Spleen (tissue), 11 donors: ENCODE results near the gene PKD1L1. TPM values are rescaled to one million over a fixed set of nuclear protein-coding genes. Genes with fewer than 3 reads are reported as not detected.

Source experiments
- DNase-seq: peaks from one replicate; pipeline ENCODE4 v3.0.0-alpha.2; 2020
- H3K27ac ChIP-seq, 8 donors: fragments of 200-600 bp; sonication (generic) in 7 of 8; 1 replicate in 4 of 8; 2 replicates in 4 of 8; pipeline versions ENCODE4 v1.5.0 to v1.8.0; 2016 to 2021; ENCODE audit warnings: inconsistent platforms in 4 of 8, mild to moderate bottlenecking in 4 of 8, moderate library complexity in 1 of 8
- H3K27me3 ChIP-seq, 7 donors: fragments of 200-600 bp; sonication (generic) in 6 of 7; replicated peaks in 1 of 7; 1 replicate in 4 of 7; 2 replicates in 3 of 7; pipeline versions ENCODE4 v1.5.0 to v1.8.0; 2016 to 2021; ENCODE audit warnings: inconsistent platforms in 3 of 7, mild to moderate bottlenecking in 1 of 7
- H3K36me3 ChIP-seq, 6 donors: fragments of 200-600 bp; sonication (generic) in 5 of 6; 1 replicate in 4 of 6; 2 replicates in 2 of 6; pipeline versions ENCODE4 v1.5.0 to v1.8.0; 2016 to 2021; ENCODE audit warnings: inconsistent platforms in 2 of 6
- H3K4me1 ChIP-seq, 6 donors: fragments of 200-600 bp; sonication (generic) in 5 of 6; 1 replicate in 3 of 6; 2 replicates in 3 of 6; pipeline versions ENCODE4 v1.5.0 to v1.8.0; 2016 to 2021; ENCODE audit warnings: inconsistent platforms in 3 of 6
- H3K4me3 ChIP-seq, 8 donors: fragments of 200-600 bp; sonication (generic) in 7 of 8; 1 replicate in 4 of 8; 2 replicates in 4 of 8; pipeline versions ENCODE4 v1.5.0 to v1.8.0; 2016 to 2021; ENCODE audit warnings: inconsistent platforms in 4 of 8, mild to moderate bottlenecking in 4 of 8, moderate library complexity in 2 of 8
- H3K9me3 ChIP-seq, 8 donors: fragments of 200-600 bp; sonication (generic) in 7 of 8; 1 replicate in 4 of 8; 2 replicates in 4 of 8; pipeline versions ENCODE4 v1.5.0 to v1.8.0; 2016 to 2021; ENCODE audit warnings: inconsistent platforms in 4 of 8
- CTCF ChIP-seq, 11 experiments: fragments of 200-600 bp in 7 of 11; fragments of 450-650 bp in 4 of 11; sonication (generic) in 4 of 11; IDR thresholded peaks in 8 of 11; conservative IDR thresholded peaks in 3 of 11; 1 replicate in 7 of 11; 2 replicates in 4 of 11; pipeline versions ENCODE4 v1.4.0 to v1.8.0; 2016 to 2021; ENCODE audit warnings: antibody characterized with exemption in 11 of 11, inconsistent platforms in 4 of 11, mild to moderate bottlenecking in 1 of 11
- POLR2A ChIP-seq, 3 donors: fragments of 450-650 bp; IDR thresholded peaks; one replicate each; pipeline ENCODE4 v1.5.1; 2017; ENCODE audit warnings: antibody characterized with exemption in 3 of 3, mild to moderate bottlenecking in 1 of 3
- POLR2AphosphoS5 ChIP-seq, 3 donors: sonication (generic); formaldehyde crosslinking; IDR thresholded peaks; one replicate each; pipeline ENCODE4 v1.5.1; 2017; ENCODE audit warnings: antibody characterized with exemption in 3 of 3
- WGBS, 5 donors: extraction: QIAGEN DNeasy Blood & Tissue Kit in 3 of 5; methylation state at CpG; one replicate each; pipeline versions ENCODE4 v1.1.5 to v1.1.7; 2013 to 2018; 5-methylcytosine and 5-hydroxymethylcytosine counted together
- intact Hi-C: fragments of 100-400 bp; cut with DNase I; formaldehyde crosslinking; loops from one replicate; pipeline ENCODE4 v1.15.0; 2023; ENCODE audit warnings: low total_unique reads
- polyA plus RNA-seq, 3 donors: library from polyadenylated mRNA; stranded (reverse); fragments of 200-250 nt; gene quantifications; one replicate each; pipeline ENCODE4 v1.2.1, GENCODE V29; 2013
- total RNA-seq, 7 donors: library from RNA; depleted of rRNA in 3 of 7; stranded (reverse); fragments of >200 nt in 3 of 7; fragmentation: NEBNext Ultra II Directional in 4 of 7; extraction: Animal tissue kit (Norgen Biotek cat#: 25700) in 4 of 7; gene quantifications; one replicate each; pipeline versions ENCODE4 v1.1.0 to v1.2.1, GENCODE V29; 2016 to 2021
- donor health status: healthy with polysubstance abuse.
- donor health status: DM: no; HTN: no; CAD: no; lungs with moderate emphysema.
- donor health status: DM: no; HTN: no; CAD: no.
- donor health status: Bipolar disorder and iron deficiency.
- donor health status: healthy.
- donor health status: DM: no; HTN: no; CAD: no.
- donor health status: DM: yes; HTN: yes; CAD: no.

PKD1L1 gene
- total and polyA plus RNA-seq, 10 donors = 0.28 to 1.3 (median 0.49) TPM

GRCh38 chr7:47739891-47740290 is 208.4 kb downstream of the PKD1L1 start:
- no peak for DNase-seq
- Histone ChIP-seq H3K36me3 (no peaks in the 10 kb centered on the region), H3K4me3 (no peak overlapping the region), H3K9me3 (no peaks in the 10 kb centered on the region), H3K27me3 (peaks cover 0 to 5% (median 0%) of the 10 kb centered on the region in 7 donors), H3K4me1 (peaks cover 0 to 7% (median 3%) of the 10 kb centered on the region in 6 donors), H3K27ac (no peak overlapping the region)
- intact Hi-C loops = no loop called here
- 83 to 95% (median 87%) methylated on average over 8 of the region's 8 CpGs for WGBS, 5 donors
- TF ChIP-seq CTCF (IDR thresholded peaks at IDR 0.05 in 8 of 11, conservative IDR thresholded peaks at IDR 0.05 in 3 of 11) (no peak), POLR2AphosphoS5 (IDR thresholded peaks at IDR 0.05) (no peak), POLR2A (IDR thresholded peaks at IDR 0.05) (no peak)

GRCh38 chr7:47739301-47739875 is 208.9 kb downstream of the PKD1L1 start:
- Histone ChIP-seq H3K27me3 (peaks cover 0 to 5% (median 0%) of the 10 kb centered on the region in 7 donors), H3K36me3 (no peaks in the 10 kb centered on the region), H3K9me3 (no peaks in the 10 kb centered on the region), H3K4me1 (peaks cover 0 to 7% (median 3%) of the 10 kb centered on the region in 6 donors), H3K27ac (no peak overlapping the region), H3K4me3 (no peak overlapping the region)
- intact Hi-C loops = no loop called here
- TF ChIP-seq CTCF (IDR thresholded peaks at IDR 0.05 in 8 of 11, conservative IDR thresholded peaks at IDR 0.05 in 3 of 11) (no peak), POLR2A (IDR thresholded peaks at IDR 0.05) (no peak), POLR2AphosphoS5 (IDR thresholded peaks at IDR 0.05) (no peak)
- 82 to 94% (median 88%) methylated on average over 9 of the region's 9 CpGs for WGBS, 5 donors
- no peak for DNase-seq

GRCh38 chr7:47738563-47739166 is 209.6 kb downstream of the PKD1L1 start:
- no peaks in the 10 kb centered on the region for H3K9me3 ChIP-seq
- no peaks in the 10 kb centered on the region for H3K36me3 ChIP-seq
- intact Hi-C loops = no loop called here
- no peaks in the 10 kb centered on the region for H3K27me3 ChIP-seq
- TF ChIP-seq POLR2A (IDR thresholded peaks at IDR 0.05) = no peak
- no peak for TF ChIP-seq CTCF (IDR thresholded peaks at IDR 0.05 in 8 of 11, conservative IDR thresholded peaks at IDR 0.05 in 3 of 11)
- TF ChIP-seq POLR2AphosphoS5 (IDR thresholded peaks at IDR 0.05) = no peak
- no peak for DNase-seq
- no peak overlapping the region for H3K4me3 ChIP-seq
- peaks cover 0 to 1% (median under 1%) of the 10 kb centered on the region in 6 donors for H3K4me1 ChIP-seq
- no peak overlapping the region for H3K27ac ChIP-seq
- WGBS, 5 donors = 63 to 76% (median 72%) methylated on average over 5 to 6 of the region's 6 CpGs

- no peak for TF ChIP-seq POLR2A (IDR thresholded peaks at IDR 0.05)
- no peak for TF ChIP-seq CTCF (IDR thresholded peaks at IDR 0.05 in 8 of 11, conservative IDR thresholded peaks at IDR 0.05 in 3 of 11)
- no peak for TF ChIP-seq POLR2AphosphoS5 (IDR thresholded peaks at IDR 0.05)
- intact Hi-C loops = no loop called here
- no peaks in the 10 kb centered on the region for H3K4me1 ChIP-seq
- H3K27ac ChIP-seq = no peak overlapping the region
- no peaks in the 10 kb centered on the region for H3K36me3 ChIP-seq
- no peaks in the 10 kb centered on the region for H3K27me3 ChIP-seq
- H3K4me3 ChIP-seq = no peak overlapping the region
- WGBS, 5 donors = 84 to 100% (median 86%) methylated on average over 4 of the region's 4 CpGs
- DNase-seq = no peak
- no peaks in the 10 kb centered on the region for H3K9me3 ChIP-seq
Observed at GRCh38 chr7:47737601-47738000, 210.7 kb downstream of the PKD1L1 start.
